PC-9 (cell line): ENCODE data around the gene WBP1. TPM values are rescaled to one million over a fixed set of nuclear protein-coding genes. Genes with fewer than 3 reads are reported as not detected.

Experiments
- BruUV-seq: library from RNA; stranded (reverse); fragments of 400-500 nt; replicated peaks from 2 replicates; lab custom pipeline; 2021; lab: Mats Ljungman, UMichigan
- CTCF ChIA-PET: fragments of 300-600 bp; sonication (Branson Sonifier 250); formaldehyde crosslinking; loops from one replicate; lab custom pipeline; 2022; ENCODE audit warnings: antibody characterized with exemption; lab: Charles Lee
- POLR2A ChIA-PET: fragments of 300-600 bp; sonication (Branson Sonifier 250); formaldehyde crosslinking; loops from one replicate; lab custom pipeline; 2022; ENCODE audit warnings: antibody characterized with exemption; ENCODE audit not compliant: unreplicated experiment; lab: Charles Lee
- DNase-seq, 2 experiments: peaks; one replicate each; pipeline versions ENCODE4 v3.0.0 to v3.0.0-alpha.2; 2015 to 2022; ENCODE audit warnings: mixed read lengths in 1 of 2
- H2AFZ ChIP-seq: fragments of 200-600 bp; sonication (generic); 2 replicates; pipeline ENCODE4 v1.8.1; 2017; ENCODE audit warnings: antibody characterized with exemption
- H3F3A ChIP-seq: fragments of 200-600 bp; sonication (generic); 2 replicates; pipeline ENCODE4 v1.8.1; 2017; ENCODE audit warnings: antibody characterized with exemption, mild to moderate bottlenecking, low read depth; ENCODE audit not compliant: insufficient read depth
- H3K27ac ChIP-seq: fragments of 200-600 bp; sonication (generic); 2 replicates; pipeline ENCODE4 v1.6.1; 2016; ENCODE audit warnings: mixed run types
- H3K27me3 ChIP-seq: fragments of 200-600 bp; sonication (generic); 2 replicates; pipeline ENCODE4 v1.6.1; 2016; ENCODE audit warnings: low read depth, mixed run types; ENCODE audit not compliant: insufficient read depth
- H3K36me3 ChIP-seq: fragments of 200-600 bp; sonication (generic); 2 replicates; pipeline ENCODE4 v1.6.1; 2016; ENCODE audit warnings: low read depth, mixed run types
- H3K4me1 ChIP-seq: fragments of 200-600 bp; sonication (generic); replicated peaks from 2 replicates; pipeline ENCODE4 v1.6.1; 2016; ENCODE audit warnings: mixed run types; ENCODE audit not compliant: insufficient read depth
- H3K4me2 ChIP-seq: fragments of 200-600 bp; sonication (generic); 2 replicates; pipeline ENCODE4 v1.6.1; 2017; ENCODE audit warnings: mixed run types
- H3K4me3 ChIP-seq: fragments of 200-600 bp; sonication (generic); 2 replicates; pipeline ENCODE4 v1.6.1; 2016; ENCODE audit warnings: mixed run types
- H3K79me2 ChIP-seq: fragments of 200-600 bp; sonication (generic); 2 replicates; pipeline ENCODE4 v1.6.1; 2017; ENCODE audit warnings: low read depth, mixed run types
- H3K9me2 ChIP-seq: fragments of 200-600 bp; sonication (generic); 2 replicates; pipeline ENCODE4 v1.8.1; 2017; ENCODE audit warnings: mild to moderate bottlenecking; ENCODE audit not compliant: insufficient read depth
- H3K9me3 ChIP-seq: fragments of 200-600 bp; sonication (generic); 2 replicates; pipeline ENCODE4 v1.8.1; 2016; ENCODE audit warnings: low read depth; ENCODE audit not compliant: insufficient read depth
- H4K20me1 ChIP-seq: fragments of 200-600 bp; sonication (generic); 2 replicates; pipeline ENCODE4 v1.8.1; 2017; ENCODE audit not compliant: insufficient read depth
- EZH2 ChIP-seq: fragments of 200-600 bp; sonication (generic); IDR thresholded peaks from 2 replicates; pipeline ENCODE4 v1.8.0; 2017; ENCODE audit warnings: antibody characterized with exemption, low read depth
- intact Hi-C: fragments of 100-400 bp; cut with micrococcal nuclease; formaldehyde crosslinking; loops from one replicate; pipeline ENCODE4 v1.10.0; 2022; ENCODE audit not compliant: unreplicated experiment
- total RNA-seq: library from RNA; stranded (reverse); gene quantifications from 2 replicates; pipeline ENCODE4 v1.2.3, GENCODE V29; 2021
- TF ChIP-seq, protein P1 (sequence below): fragments of 200-600 bp; sonication (generic); conservative IDR thresholded peaks from 2 replicates; pipeline ENCODE4 v1.6.1; 2017; ENCODE audit warnings: mixed run types, antibody characterized with exemption, mild to moderate bottlenecking, moderate library complexity

The WBP1 gene
- total RNA-seq, 1 experiment from 2014 or later, result 68.0 TPM

- no peak for DNase-seq
- H3K4me2 ChIP-seq, result no peak overlapping the region
- H3K27ac ChIP-seq, result no peak overlapping the region
- TF ChIP-seq, protein P1, sequence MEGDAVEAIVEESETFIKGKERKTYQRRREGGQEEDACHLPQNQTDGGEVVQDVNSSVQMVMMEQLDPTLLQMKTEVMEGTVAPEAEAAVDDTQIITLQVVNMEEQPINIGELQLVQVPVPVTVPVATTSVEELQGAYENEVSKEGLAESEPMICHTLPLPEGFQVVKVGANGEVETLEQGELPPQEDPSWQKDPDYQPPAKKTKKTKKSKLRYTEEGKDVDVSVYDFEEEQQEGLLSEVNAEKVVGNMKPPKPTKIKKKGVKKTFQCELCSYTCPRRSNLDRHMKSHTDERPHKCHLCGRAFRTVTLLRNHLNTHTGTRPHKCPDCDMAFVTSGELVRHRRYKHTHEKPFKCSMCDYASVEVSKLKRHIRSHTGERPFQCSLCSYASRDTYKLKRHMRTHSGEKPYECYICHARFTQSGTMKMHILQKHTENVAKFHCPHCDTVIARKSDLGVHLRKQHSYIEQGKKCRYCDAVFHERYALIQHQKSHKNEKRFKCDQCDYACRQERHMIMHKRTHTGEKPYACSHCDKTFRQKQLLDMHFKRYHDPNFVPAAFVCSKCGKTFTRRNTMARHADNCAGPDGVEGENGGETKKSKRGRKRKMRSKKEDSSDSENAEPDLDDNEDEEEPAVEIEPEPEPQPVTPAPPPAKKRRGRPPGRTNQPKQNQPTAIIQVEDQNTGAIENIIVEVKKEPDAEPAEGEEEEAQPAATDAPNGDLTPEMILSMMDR, result no peak
- no peak for TF ChIP-seq EZH2
- no peaks in the 10 kb centered on the region for H3K27me3 ChIP-seq
- H3K4me3 ChIP-seq, result no peak overlapping the region
- H2AFZ ChIP-seq, result no peak overlapping the region
- no TSS peak for BruUV-seq
- intact Hi-C loops, result no loop called here
- H3K4me1 ChIP-seq, result no peaks in the 10 kb centered on the region
- H3K9me3 ChIP-seq, result no peaks in the 10 kb centered on the region
- peaks cover 34% of the 10 kb centered on the region; the same call in 1 of the 2 replicates for H3F3A ChIP-seq
- H3K36me3 ChIP-seq, result peaks cover 29% of the 10 kb centered on the region
- CTCF ChIA-PET, result no interaction called here
- no peaks in the 10 kb centered on the region for H3K9me2 ChIP-seq
- POLR2A ChIA-PET, result no interaction called here
- H4K20me1 ChIP-seq, result 0 out of 2 replicates have a peak, but pooled peaks cover 4% of the 10 kb centered on the region
- no peaks in the 10 kb centered on the region for H3K79me2 ChIP-seq
Measured at GRCh38 chr2:74426181-74426758, 32.0 kb upstream of the WBP1 start.

DNA sequence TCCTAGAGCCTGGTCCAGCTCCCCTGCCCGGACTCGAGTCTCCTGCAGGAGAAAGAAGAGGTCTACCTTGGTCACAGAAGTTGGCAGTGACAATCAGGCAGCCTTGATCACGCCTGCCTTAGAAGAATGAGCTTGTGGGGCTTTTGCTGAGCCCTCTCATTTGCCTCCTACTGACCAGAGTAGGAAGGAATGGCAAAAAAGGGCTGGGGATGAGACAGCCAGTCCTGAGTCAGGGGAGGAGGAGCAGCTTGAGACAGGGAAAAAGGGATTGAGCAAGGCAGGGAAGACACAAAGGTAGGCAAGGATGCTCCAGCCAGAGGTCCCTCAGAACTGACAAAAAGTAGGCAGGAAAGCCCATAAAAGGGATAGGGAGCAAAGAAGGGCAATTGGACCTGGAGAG is 30.7 kb upstream of the WBP1 start:
- H3K27ac ChIP-seq, result no peak overlapping the region
- BruUV-seq, result no TSS peak
- H3K27me3 ChIP-seq, result no peaks in the 10 kb centered on the region
- no peak overlapping the region for H2AFZ ChIP-seq
- H3F3A ChIP-seq, result peaks cover 26% of the 10 kb centered on the region; the same call in 1 of the 2 replicates
- no peak for DNase-seq
- H3K4me1 ChIP-seq, result no peaks in the 10 kb centered on the region
- CTCF ChIA-PET, result no interaction called here
- no peaks in the 10 kb centered on the region for H3K9me2 ChIP-seq
- H3K79me2 ChIP-seq, result no peaks in the 10 kb centered on the region
- H4K20me1 ChIP-seq, result 0 out of 2 replicates have a peak, but pooled peaks cover 4% of the 10 kb centered on the region
- H3K4me3 ChIP-seq, result no peak overlapping the region
- H3K9me3 ChIP-seq, result no peaks in the 10 kb centered on the region
- POLR2A ChIA-PET, result no interaction called here
- peaks cover 35% of the 10 kb centered on the region for H3K36me3 ChIP-seq
- intact Hi-C loops, result no loop called here
- TF ChIP-seq, protein P1, result no peak
- no peak for TF ChIP-seq EZH2
- no peak overlapping the region for H3K4me2 ChIP-seq

DNA sequence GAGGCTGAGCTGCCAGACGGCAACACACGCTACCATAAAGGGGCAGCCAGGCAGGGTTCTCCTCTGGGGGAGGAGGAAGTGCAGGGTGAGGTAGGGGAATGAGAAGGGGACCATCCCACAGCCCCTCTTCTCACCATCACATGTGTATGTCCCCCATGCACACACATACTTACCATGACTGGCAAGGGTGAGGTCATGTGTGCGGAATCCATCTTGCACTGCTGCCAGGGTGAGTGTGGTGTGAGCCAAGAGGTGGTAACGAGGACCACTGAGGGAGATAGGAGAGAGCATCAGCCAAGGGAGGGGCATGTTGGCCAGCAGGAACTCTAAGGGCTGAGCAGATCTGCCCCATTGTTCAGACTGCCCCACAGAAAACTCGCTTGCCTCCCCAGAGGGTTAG is 29.6 kb upstream of the WBP1 start:
- Histone ChIP-seq H3K4me2 (no peak overlapping the region), H3K4me1 (no peaks in the 10 kb centered on the region), H3K36me3 (peaks cover 35% of the 10 kb centered on the region), H3F3A (peaks cover 18% of the 10 kb centered on the region; the same call in 1 of the 2 replicates), H3K9me2 (no peaks in the 10 kb centered on the region), H3K27me3 (no peaks in the 10 kb centered on the region), H2AFZ (no peak overlapping the region), H3K9me3 (no peaks in the 10 kb centered on the region), H3K79me2 (no peaks in the 10 kb centered on the region; the same call in 1 of the 2 replicates), H4K20me1 (peaks cover 8% of the 10 kb centered on the region; the same call in 1 of the 2 replicates), H3K27ac (no peak overlapping the region), H3K4me3 (no peak overlapping the region)
- no peak for TF ChIP-seq EZH2
- TF ChIP-seq, protein P1, result no peak
- ChIA-PET POLR2A (no interaction called here), CTCF (no interaction called here)
- no peak for DNase-seq
- no TSS peak for BruUV-seq
- intact Hi-C loops, result no loop called here
